Progenitor cell of endocrine pancreas (in vitro differentiated cells): Measurements from ENCODE around the gene ATN1. TPM values are rescaled to one million over a fixed set of nuclear protein-coding genes. Genes with fewer than 3 reads are reported as not detected.

Experiments
- DNase-seq: peaks from one replicate; pipeline ENCODE4 v3.0.0; 2021; ENCODE audit warnings: low spot score; ENCODE audit not compliant: unreplicated experiment
- H3K27ac Mint-ChIP-seq: 2 replicates; pipeline ENCODE4 v1.8.0; 2021; ENCODE audit warnings: mild to moderate bottlenecking, moderate library complexity, mixed read lengths
- H3K27me3 Mint-ChIP-seq: 2 replicates; pipeline ENCODE4 v1.8.0; 2021; ENCODE audit warnings: mixed read lengths
- H3K36me3 Mint-ChIP-seq: 2 replicates; pipeline ENCODE4 v1.8.0; 2022; ENCODE audit warnings: mixed read lengths; ENCODE audit not compliant: insufficient read depth
- H3K4me1 Mint-ChIP-seq: 2 replicates; pipeline ENCODE4 v1.8.0; 2021; ENCODE audit warnings: low read depth, mixed read lengths
- H3K4me3 Mint-ChIP-seq: 2 replicates; pipeline ENCODE4 v1.8.0; 2021; ENCODE audit warnings: low read depth, mild to moderate bottlenecking, moderate library complexity, mixed read lengths
- H3K9me3 Mint-ChIP-seq: 2 replicates; pipeline ENCODE4 v1.8.0; 2021; ENCODE audit warnings: low read depth, mixed read lengths
- total RNA-seq: library from RNA; stranded (reverse); gene quantifications from 2 replicates; pipeline ENCODE4 v1.2.1, GENCODE V29; 2021
- TF ChIP-seq, protein P1 (sequence below): fragments of 200-600 bp; sonication (generic); IDR thresholded peaks from one replicate; pipeline ENCODE4 v1.5.0; 2021; ENCODE audit warnings: antibody characterized with exemption, mild to moderate bottlenecking; ENCODE audit not compliant: unreplicated experiment

The ATN1 gene
- total RNA-seq, 1 donor from 2014 or later, result 250 TPM

DNA sequence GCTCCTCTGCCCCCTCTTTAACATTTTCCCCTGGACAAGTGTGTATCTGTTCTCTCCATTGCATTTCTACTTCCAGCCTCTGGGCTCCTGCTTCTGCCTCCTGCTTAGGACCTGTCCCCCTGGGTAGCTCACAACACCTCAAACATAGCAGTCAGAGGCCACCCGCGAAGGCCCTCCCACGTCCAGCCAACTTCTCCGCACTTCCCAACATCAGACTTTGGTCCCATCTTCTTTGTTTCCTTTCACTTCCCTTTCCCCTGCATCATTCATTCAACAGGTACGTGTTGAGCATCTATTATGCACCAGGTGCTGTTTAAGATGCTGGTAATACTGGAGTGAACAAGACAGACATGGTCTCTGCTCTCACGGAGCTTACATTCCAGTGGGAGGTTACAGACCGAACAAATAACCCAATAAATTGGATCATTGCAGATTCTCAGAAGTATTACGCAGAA, 19.2 kb downstream of the ATN1 start:
- TF ChIP-seq, protein P1, sequence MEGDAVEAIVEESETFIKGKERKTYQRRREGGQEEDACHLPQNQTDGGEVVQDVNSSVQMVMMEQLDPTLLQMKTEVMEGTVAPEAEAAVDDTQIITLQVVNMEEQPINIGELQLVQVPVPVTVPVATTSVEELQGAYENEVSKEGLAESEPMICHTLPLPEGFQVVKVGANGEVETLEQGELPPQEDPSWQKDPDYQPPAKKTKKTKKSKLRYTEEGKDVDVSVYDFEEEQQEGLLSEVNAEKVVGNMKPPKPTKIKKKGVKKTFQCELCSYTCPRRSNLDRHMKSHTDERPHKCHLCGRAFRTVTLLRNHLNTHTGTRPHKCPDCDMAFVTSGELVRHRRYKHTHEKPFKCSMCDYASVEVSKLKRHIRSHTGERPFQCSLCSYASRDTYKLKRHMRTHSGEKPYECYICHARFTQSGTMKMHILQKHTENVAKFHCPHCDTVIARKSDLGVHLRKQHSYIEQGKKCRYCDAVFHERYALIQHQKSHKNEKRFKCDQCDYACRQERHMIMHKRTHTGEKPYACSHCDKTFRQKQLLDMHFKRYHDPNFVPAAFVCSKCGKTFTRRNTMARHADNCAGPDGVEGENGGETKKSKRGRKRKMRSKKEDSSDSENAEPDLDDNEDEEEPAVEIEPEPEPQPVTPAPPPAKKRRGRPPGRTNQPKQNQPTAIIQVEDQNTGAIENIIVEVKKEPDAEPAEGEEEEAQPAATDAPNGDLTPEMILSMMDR, result no peak
- DNase-seq, result no peak
- no peaks in the 10 kb centered on the region for H3K27me3 Mint-ChIP-seq
- peaks cover 38% of the 10 kb centered on the region for H3K4me1 Mint-ChIP-seq
- no peaks in the 10 kb centered on the region for H3K9me3 Mint-ChIP-seq
- H3K4me3 Mint-ChIP-seq, result peak overlapping the region; percentile 86
- H3K36me3 Mint-ChIP-seq, result peaks cover 2% of the 10 kb centered on the region
- peak overlapping the region; percentile 100 for H3K27ac Mint-ChIP-seq

DNA sequence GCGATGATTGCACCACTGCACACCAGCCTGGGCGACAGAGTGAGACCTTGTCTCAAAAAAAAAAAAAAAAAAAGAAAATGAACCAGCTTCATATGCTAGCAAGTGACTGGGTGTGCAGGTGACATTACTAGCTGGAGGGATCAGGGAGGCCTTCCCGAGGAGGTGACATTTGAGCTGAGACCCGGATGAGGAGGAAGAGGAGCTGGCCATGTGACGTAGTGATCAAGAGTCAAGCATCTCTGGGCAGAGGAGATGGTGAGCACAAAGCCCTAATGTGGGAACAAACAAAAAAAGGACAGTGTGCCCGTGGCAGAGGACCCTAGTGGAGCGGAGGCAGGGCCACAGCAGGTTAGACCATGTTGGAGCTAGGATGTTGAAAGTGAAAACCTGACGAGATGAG, 19.9 kb downstream of the ATN1 start:
- H3K4me1 Mint-ChIP-seq, result peaks cover 35% of the 10 kb centered on the region
- H3K9me3 Mint-ChIP-seq, result no peaks in the 10 kb centered on the region
- DNase-seq, result no peak
- TF ChIP-seq, protein P1, result no peak
- H3K36me3 Mint-ChIP-seq, result no peaks in the 10 kb centered on the region
- H3K27ac Mint-ChIP-seq, result peak overlapping the region; percentile 29
- H3K27me3 Mint-ChIP-seq, result no peaks in the 10 kb centered on the region
- peak overlapping the region; percentile 27 for H3K4me3 Mint-ChIP-seq

DNA sequence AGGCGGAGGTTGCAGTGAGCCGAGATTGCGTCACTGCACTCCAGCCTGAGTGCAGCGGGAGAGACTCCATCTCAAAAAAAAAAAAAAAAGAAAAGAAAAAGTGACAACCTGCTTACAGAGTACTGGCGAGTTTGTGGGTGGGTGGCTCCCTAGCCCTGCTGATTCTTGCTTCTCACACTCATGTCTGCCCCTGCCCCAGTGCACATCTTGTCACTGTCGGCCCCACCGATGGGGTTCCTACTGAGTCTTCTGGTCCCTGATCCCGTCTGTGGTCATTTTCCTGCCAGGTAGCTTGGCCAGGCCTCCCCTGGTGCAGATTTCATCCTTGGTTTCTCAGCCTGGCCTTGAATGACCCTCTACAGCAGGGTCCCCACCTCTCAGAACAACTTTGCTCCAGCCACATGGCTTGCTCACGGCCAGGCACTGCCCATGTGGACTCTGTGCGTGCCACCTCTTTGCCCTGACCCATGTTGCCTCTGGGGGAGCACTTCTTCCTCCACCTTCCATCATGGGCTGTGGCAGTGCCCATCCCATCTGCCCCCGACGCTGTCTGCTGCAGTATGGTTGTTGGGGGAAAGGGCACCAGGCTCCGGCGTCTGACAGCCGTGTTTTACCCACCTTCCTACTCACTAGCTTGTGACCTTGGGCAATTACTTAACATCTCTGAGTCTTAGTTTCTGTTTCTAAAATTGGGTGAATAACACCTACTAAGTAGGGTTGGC, 21.3 kb downstream of the ATN1 start:
- peak overlapping the region; percentile 38 for H3K27ac Mint-ChIP-seq

DNA sequence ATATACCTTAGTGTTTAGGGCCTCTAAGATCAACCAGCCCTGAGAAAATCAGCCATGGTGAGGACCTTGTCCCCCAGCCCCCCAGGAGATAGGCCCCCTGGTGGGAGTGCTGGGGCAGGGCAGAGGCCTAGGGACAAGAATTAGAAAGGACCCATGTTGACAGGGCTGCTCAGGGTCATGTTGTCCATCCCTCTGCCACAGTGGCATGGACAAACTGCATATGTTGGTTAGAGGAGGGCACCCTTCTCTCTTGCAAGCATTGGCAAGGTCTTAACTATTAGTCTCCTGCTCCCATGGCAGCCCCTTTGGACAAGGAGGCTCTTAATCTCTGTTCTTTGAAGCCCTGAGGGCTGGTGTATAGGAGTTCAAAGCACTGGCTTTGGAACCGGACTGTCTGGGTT, 22.6 kb downstream of the ATN1 start:
- Mint-ChIP-seq H3K36me3 (no peaks in the 10 kb centered on the region), H3K27me3 (no peaks in the 10 kb centered on the region), H3K9me3 (no peaks in the 10 kb centered on the region), H3K4me3 (no peak overlapping the region), H3K27ac (peak overlapping the region; percentile 46), H3K4me1 (peaks cover 15% of the 10 kb centered on the region)
- TF ChIP-seq, protein P1, result peak; percentile 59
- no peak for DNase-seq

More for the DNA sequence above, 21.3 kb downstream of the ATN1 start:
- TF ChIP-seq, protein P1, result no peak
- H3K4me1 Mint-ChIP-seq, result peaks cover 23% of the 10 kb centered on the region
- DNase-seq, result no peak
- no peaks in the 10 kb centered on the region for H3K36me3 Mint-ChIP-seq
- H3K27me3 Mint-ChIP-seq, result no peaks in the 10 kb centered on the region
- no peaks in the 10 kb centered on the region for H3K9me3 Mint-ChIP-seq
- H3K4me3 Mint-ChIP-seq, result peak overlapping the region; percentile 36

DNA sequence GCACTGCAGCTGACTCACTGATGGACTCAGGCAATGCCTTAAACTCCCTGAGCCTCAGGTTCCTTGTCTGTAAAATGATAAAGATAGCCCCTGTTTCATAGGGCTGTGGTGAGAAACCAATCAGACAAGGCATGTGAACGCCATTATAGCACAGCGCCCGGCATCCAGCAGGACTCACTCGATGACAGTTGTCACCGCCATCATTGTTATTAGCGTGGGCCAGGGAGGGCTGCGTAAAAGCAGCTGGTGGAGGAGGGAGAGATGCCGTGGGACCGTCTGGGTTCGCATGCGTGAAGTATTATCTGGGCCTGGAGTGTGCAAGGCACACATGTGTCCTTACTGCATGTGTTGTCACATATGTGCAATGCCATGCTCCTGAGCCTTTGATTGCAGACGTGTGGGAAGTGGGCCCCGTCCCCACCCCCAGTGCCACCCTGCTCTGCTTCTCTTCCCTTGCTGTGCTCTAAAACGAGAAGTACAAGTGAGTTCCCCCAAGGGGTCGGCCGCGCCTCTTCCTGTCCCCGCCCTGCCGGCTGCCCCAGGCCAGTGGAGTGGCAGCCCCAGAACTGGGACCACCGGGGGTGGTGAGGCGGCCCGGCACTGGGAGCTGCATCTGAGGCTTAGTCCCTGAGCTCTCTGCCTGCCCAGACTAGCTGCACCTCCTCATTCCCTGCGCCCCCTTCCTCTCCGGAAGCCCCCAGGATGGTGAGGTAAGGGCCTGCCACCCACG, 23.2 kb downstream of the ATN1 start, which contains the start of gene PTPN6:
Gene PTPN6 (plus strand): TSS at position 546 of the 730 bp plus-strand sequence. CDS start 157 bp downstream, at position 703.
- Mint-ChIP-seq H3K36me3 (no peaks in the 10 kb centered on the region), H3K9me3 (no peaks in the 10 kb centered on the region), H3K4me3 (no peak within 1 kb of the TSS), H3K27ac (peak within 1 kb of the TSS; percentile 46), H3K27me3 (no peaks in the 10 kb centered on the region), H3K4me1 (peaks cover 11% of the 10 kb centered on the region)
- TF ChIP-seq, protein P1, result no peak
- no peak for DNase-seq
